Esophagus squamous epithelium (tissue), 5 donors: ENCODE measurements around the gene MLLT10. TPM values are rescaled to one million over a fixed set of nuclear protein-coding genes. Genes with fewer than 3 reads are reported as not detected.
A peak's percentile ranks its signal among the peaks of the same experiment; 100 is the strongest.
"Not testable (repeated sequence)": the region's sequence is repeated elsewhere in the genome, so short reads cannot be mapped to it uniquely, and the experiment has no call there.

Experiments
- DNase-seq: peaks from one replicate; lab custom pipeline; 2025; lab: John Stamatoyannopoulos, UW
- H3K27ac ChIP-seq, 4 donors: fragments of 200-600 bp; sonication (generic); one replicate each; pipeline ENCODE4 v1.5.1; 2016 to 2019; ENCODE audit warnings: mild to moderate bottlenecking in 1 of 4
- H3K27me3 ChIP-seq, 4 donors: fragments of 200-600 bp; sonication (generic); 1 replicate in 3 of 4; 2 replicates in 1 of 4; pipeline versions ENCODE4 v1.5.1 to v1.6.0; 2017 to 2021; ENCODE audit warnings: antibody characterized with exemption in 1 of 4
- H3K36me3 ChIP-seq, 3 donors: fragments of 200-600 bp; sonication (generic); one replicate each; pipeline ENCODE4 v1.5.1; 2016 to 2019
- H3K4me1 ChIP-seq, 3 donors: fragments of 200-600 bp; sonication (generic); one replicate each; pipeline ENCODE4 v1.5.1; 2017 to 2019
- H3K4me3 ChIP-seq, 4 donors: fragments of 200-600 bp; sonication (generic); 1 replicate in 3 of 4; 2 replicates in 1 of 4; pipeline ENCODE4 v1.5.1; 2016 to 2019; ENCODE audit warnings: mild to moderate bottlenecking in 2 of 4, moderate library complexity in 1 of 4
- H3K9me3 ChIP-seq, 3 donors: fragments of 200-600 bp; sonication (generic); one replicate each; pipeline ENCODE4 v1.5.1; 2016 to 2019
- CTCF ChIP-seq, 6 experiments: fragments of 450-650 bp in 4 of 6; fragments of 200-600 bp in 2 of 6; sonication (generic) in 2 of 6; IDR thresholded peaks; one replicate each; pipeline ENCODE4 v1.5.1; 2016 to 2019; ENCODE audit warnings: antibody characterized with exemption in 6 of 6, mild to moderate bottlenecking in 4 of 6, moderate library complexity in 4 of 6
- POLR2A ChIP-seq, 4 donors: fragments of 450-650 bp; IDR thresholded peaks; one replicate each; pipeline ENCODE4 v1.6.1; 2017; ENCODE audit warnings: antibody characterized with exemption in 4 of 4, mild to moderate bottlenecking in 4 of 4, moderate library complexity in 3 of 4
- WGBS, 2 donors: methylation state at CpG; one replicate each; pipeline ENCODE4 v1.1.5; 2018; 5-methylcytosine and 5-hydroxymethylcytosine counted together
- intact Hi-C: fragments of 100-400 bp; cut with DNase I; formaldehyde crosslinking; loops from one replicate; pipeline ENCODE4 v1.15.0; 2022
- total RNA-seq, 4 donors: library from RNA; depleted of rRNA; stranded (reverse); fragments of >200 nt; gene quantifications; one replicate each; pipeline ENCODE4 v1.1.0, GENCODE V29; 2016
- donor health status: DM: yes; HTN: yes; CAD: no.

The MLLT10 gene
- total RNA-seq, 4 donors from 2014 or later: 22.7 to 49.6 (median 32.4) TPM

- intact Hi-C loops: no loop called here
These were observed 38.5 kb downstream of the MLLT10 start for GRCh38 chr10:21572578-21572977.

DNA sequence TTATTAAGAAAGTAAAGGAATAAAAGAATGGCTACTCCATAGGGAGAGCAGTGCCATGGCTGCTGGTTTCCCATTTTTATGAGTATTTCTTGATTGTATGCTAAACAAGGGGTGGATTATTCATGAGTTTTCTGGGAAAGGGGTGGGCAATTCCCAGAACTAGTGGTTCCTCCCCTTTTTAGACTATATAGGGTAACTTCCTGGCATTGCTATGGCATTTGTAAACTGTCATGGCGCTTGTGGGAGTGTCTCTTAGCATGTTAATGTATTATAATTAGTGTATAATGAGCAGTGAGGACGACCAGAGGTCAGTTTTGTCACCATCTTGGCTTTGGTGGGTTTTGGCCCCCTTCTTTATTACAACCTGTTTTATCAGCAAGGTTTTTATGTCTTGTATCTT is 40.5 kb downstream of the MLLT10 start:
- H3K4me3 ChIP-seq, H3K27me3 ChIP-seq, H3K9me3 ChIP-seq, intact Hi-C loops, DNase-seq, H3K27ac ChIP-seq: not testable (repeated sequence)
- Histone ChIP-seq H3K36me3 (peaks cover 0 to 24% (median 0%) of the 10 kb centered on the region in 3 donors), H3K4me1 (peaks cover 0 to 24% (median 6%) of the 10 kb centered on the region in 3 donors)
- WGBS, 2 donors: 81 to 92% methylated on average over 2 of the region's 2 CpGs

More at GRCh38 chr10:21572578-21572977, 38.5 kb downstream of the MLLT10 start:
- peak overlapping the region in 1 of 4 donors; percentile 27 for H3K27ac ChIP-seq
- peaks cover 0 to 24% (median 6%) of the 10 kb centered on the region in 3 donors for H3K4me1 ChIP-seq
- H3K9me3 ChIP-seq: no peaks in the 10 kb centered on the region
- H3K27me3 ChIP-seq: no peaks in the 10 kb centered on the region
- TF ChIP-seq POLR2A (IDR thresholded peaks at IDR 0.05): no peak
- no peak for TF ChIP-seq CTCF (IDR thresholded peaks at IDR 0.05)
- H3K36me3 ChIP-seq: peaks cover 0 to 24% (median 0%) of the 10 kb centered on the region in 3 donors
- no peak for DNase-seq
- WGBS, 2 donors: 56 to 63% methylated on average over 3 of the region's 3 CpGs
- no peak overlapping the region for H3K4me3 ChIP-seq

GRCh38 chr10:21579291-21579690 is 45.3 kb downstream of the MLLT10 start:
- Histone ChIP-seq H3K36me3 (peaks cover 0 to 60% (median 0%) of the 10 kb centered on the region in 3 donors), H3K4me3 (no peak overlapping the region), H3K27me3 (no peaks in the 10 kb centered on the region), H3K27ac (no peak overlapping the region), H3K9me3 (no peaks in the 10 kb centered on the region), H3K4me1 (peaks cover 0 to 7% (median 0%) of the 10 kb centered on the region in 3 donors)
- intact Hi-C loops: no loop called here
- 85 to 92% methylated on average over 5 of the region's 5 CpGs for WGBS, 2 donors
- TF ChIP-seq POLR2A (IDR thresholded peaks at IDR 0.05) (no peak), CTCF (IDR thresholded peaks at IDR 0.05) (no peak)
- no peak for DNase-seq

GRCh38 chr10:21581421-21581834 is 47.4 kb downstream of the MLLT10 start:
- H3K36me3 ChIP-seq: peaks cover 0 to 62% (median 0%) of the 10 kb centered on the region in 3 donors
- H3K4me1 ChIP-seq, H3K4me3 ChIP-seq, H3K27me3 ChIP-seq, H3K9me3 ChIP-seq, intact Hi-C loops, DNase-seq, H3K27ac ChIP-seq: not testable (repeated sequence)
- 69 to 92% methylated on average over 3 of the region's 3 CpGs for WGBS, 2 donors

DNA sequence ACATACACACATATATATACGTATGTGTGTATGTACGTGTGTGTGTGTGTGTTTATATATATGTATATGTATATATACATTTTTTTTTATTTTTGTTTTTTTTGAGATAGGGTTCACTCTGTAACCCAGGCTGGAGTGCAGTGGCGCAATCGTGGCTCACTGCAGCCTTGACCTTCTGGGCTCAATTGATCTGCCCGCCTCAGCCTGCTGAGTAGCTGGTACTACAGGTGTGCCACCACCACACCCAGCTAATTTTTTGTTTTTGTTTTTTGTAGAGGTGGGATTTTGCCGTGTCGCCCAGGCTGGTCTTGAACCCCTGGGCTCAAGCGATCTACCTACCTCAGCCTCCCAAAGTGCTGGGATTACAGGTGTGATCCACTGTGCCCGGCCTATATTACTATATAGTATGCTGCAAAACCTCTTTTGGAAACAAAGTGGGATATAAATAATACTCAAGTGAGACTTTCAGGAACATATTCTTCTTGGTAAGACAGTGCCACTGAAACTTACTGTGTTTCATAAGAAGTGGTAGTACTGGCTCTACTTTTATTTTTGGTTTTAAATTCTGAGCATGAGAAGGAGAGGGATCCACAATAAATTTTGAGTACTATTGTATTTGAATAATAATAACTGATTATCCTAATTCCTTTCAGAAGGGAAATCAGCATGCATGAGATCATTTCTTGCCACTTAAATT is 51.0 kb downstream of the MLLT10 start:
- 89 to 95% methylated on average over 6 to 9 of the region's 9 CpGs for WGBS, 2 donors
- Histone ChIP-seq H3K9me3 (no peaks in the 10 kb centered on the region), H3K27ac (no peak overlapping the region), H3K4me1 (peaks cover 0 to 7% (median 0%) of the 10 kb centered on the region in 3 donors), H3K4me3 (no peak overlapping the region), H3K27me3 (no peaks in the 10 kb centered on the region), H3K36me3 (peaks cover 0 to 87% (median 0%) of the 10 kb centered on the region in 3 donors)
- intact Hi-C loops: no loop called here
- DNase-seq: no peak
- no peak for TF ChIP-seq POLR2A (IDR thresholded peaks at IDR 0.05)
- TF ChIP-seq CTCF (IDR thresholded peaks at IDR 0.05): no peak

- Histone ChIP-seq H3K27me3 (no peaks in the 10 kb centered on the region), H3K36me3 (peaks cover 0 to 85% (median 0%) of the 10 kb centered on the region in 3 donors), H3K4me3 (no peak overlapping the region), H3K27ac (no peak overlapping the region), H3K4me1 (no peaks in the 10 kb centered on the region), H3K9me3 (no peaks in the 10 kb centered on the region)
- intact Hi-C loops: no loop called here
- no peak for DNase-seq
- no peak for TF ChIP-seq CTCF (IDR thresholded peaks at IDR 0.05)
- TF ChIP-seq POLR2A (IDR thresholded peaks at IDR 0.05): no peak
These were observed 53.4 kb downstream of the MLLT10 start for GRCh38 chr10:21587391-21587790.

- 75 to 78% methylated on average over 7 of the region's 7 CpGs for WGBS, 2 donors
- H3K4me1 ChIP-seq, H3K27ac ChIP-seq, H3K27me3 ChIP-seq, H3K9me3 ChIP-seq, intact Hi-C loops, H3K4me3 ChIP-seq, DNase-seq: not testable (repeated sequence)
- H3K36me3 ChIP-seq: peaks cover 0 to 85% (median 0%) of the 10 kb centered on the region in 3 donors
These were observed 54.1 kb downstream of the MLLT10 start for GRCh38 chr10:21588159-21588558.
